ENCODE measurements around the gene AZU1.

DNA sequence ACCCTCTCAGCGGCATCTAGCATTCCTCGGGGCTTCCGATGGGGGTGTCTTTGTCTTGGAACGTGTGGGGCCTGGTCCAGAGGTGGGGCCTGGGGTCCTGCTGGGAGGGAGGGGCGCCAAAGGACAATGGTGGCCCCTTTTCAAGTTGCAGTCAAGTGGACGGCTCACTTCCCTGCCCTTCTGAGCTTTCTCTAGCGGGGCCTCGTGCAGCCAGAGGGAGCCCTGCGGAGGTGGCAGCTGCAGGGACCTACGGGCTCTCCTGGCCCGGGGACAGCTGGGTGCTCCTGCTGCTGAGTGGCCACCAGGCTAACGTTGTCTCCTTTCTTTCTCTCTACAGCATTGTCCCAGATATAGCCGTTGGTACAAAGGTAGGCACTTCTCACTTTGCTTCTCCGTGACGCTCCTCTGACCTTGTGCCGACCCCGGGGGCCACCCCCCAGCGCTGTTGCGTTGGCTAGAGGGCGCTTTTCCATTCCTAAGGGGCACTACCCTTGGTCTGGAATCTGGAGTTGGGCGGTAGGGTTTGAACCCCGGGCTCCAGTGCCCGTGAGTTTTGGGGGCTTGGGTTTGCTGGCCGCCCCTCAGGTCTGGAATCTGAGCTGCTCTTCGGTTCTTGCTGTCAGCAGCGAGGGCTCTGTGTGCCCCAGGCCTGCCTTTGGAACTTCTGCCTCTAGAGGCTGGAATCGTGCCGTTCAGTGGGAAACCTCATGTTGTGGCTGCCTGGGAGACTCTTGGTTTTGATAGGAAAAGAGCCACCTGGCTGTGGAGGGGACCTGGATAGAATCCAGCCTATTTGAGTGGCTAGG is 28.4 kb upstream of the AZU1 start:
- TF ChIP-seq, protein P1, sequence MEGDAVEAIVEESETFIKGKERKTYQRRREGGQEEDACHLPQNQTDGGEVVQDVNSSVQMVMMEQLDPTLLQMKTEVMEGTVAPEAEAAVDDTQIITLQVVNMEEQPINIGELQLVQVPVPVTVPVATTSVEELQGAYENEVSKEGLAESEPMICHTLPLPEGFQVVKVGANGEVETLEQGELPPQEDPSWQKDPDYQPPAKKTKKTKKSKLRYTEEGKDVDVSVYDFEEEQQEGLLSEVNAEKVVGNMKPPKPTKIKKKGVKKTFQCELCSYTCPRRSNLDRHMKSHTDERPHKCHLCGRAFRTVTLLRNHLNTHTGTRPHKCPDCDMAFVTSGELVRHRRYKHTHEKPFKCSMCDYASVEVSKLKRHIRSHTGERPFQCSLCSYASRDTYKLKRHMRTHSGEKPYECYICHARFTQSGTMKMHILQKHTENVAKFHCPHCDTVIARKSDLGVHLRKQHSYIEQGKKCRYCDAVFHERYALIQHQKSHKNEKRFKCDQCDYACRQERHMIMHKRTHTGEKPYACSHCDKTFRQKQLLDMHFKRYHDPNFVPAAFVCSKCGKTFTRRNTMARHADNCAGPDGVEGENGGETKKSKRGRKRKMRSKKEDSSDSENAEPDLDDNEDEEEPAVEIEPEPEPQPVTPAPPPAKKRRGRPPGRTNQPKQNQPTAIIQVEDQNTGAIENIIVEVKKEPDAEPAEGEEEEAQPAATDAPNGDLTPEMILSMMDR (IDR thresholded peaks at IDR 0.05): no peak
- TF ChIP-seq POLR2A (IDR thresholded peaks at IDR 0.05): no peak

All from lower leg skin (tissue), 3 donors.